Peyer's patch (tissue), 4 donors: Measurements from ENCODE around the gene FNIP1.

Experiments
- CTCF ChIP-seq, 6 experiments: fragments of 450-650 bp in 4 of 6; fragments of 200-600 bp in 2 of 6; sonication (generic) in 1 of 6; IDR thresholded peaks; one replicate each; pipeline ENCODE4 v1.5.1; 2017 to 2019; ENCODE audit warnings: antibody characterized with exemption in 6 of 6, mild to moderate bottlenecking in 3 of 6, moderate library complexity in 1 of 6
- POLR2A ChIP-seq, 2 donors: fragments of 450-650 bp; IDR thresholded peaks; one replicate each; pipeline ENCODE4 v1.5.1; 2017; ENCODE audit warnings: antibody characterized with exemption in 2 of 2, mild to moderate bottlenecking in 2 of 2, moderate library complexity in 2 of 2

- TF ChIP-seq CTCF (IDR thresholded peaks at IDR 0.05) (no peak), POLR2A (IDR thresholded peaks at IDR 0.05) (no peak)
Measured at GRCh38 chr5:131677115-131677514, 119.7 kb downstream of the FNIP1 start.
